HFF-Myc (cell line): ENCODE results near the gene CCDC60.

ENCODE experiments used
- DNase-seq: peaks from one replicate; pipeline ENCODE4 v3.0.0-alpha.2; 2011; ENCODE audit warnings: low read depth; ENCODE audit errors: extremely low read depth
- H3K4me3 ChIP-seq: replicated peaks from 2 replicates; pipeline ENCODE4 v1.5.1; 2011; ENCODE audit warnings: low read depth, mild to moderate bottlenecking, control low read depth, low read length
- CTCF ChIP-seq: IDR thresholded peaks from 2 replicates; pipeline ENCODE4 v1.5.1; 2012; ENCODE audit warnings: mild to moderate bottlenecking, low read depth, low read length, control low read depth; ENCODE audit errors: missing control alignments

CCDC60 gene

DNA sequence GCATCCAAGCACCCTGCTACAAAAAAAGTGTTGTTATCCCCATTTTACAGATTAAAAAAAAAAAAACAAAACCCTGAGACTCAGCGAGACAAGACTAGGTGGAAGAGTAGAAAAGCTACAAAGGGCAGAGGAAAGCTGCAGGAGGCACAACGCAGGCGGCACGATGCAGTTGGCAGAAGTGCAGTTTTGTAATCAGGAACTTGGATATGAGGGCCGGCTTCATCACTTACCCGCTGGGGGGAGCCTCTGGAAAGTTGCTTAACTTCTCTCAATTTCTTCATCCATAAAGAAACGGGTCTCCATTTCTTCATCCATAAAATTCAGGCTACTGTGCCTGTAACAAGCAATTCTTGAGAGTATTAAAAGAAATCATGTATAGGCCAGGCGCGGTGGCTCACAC lies 33.1 kb upstream of the CCDC60 start:
- H3K4me3 ChIP-seq, result no peak overlapping the region
- no peak for TF ChIP-seq CTCF
- DNase-seq, result no peak

- no peak for TF ChIP-seq CTCF
- no peak for DNase-seq
- H3K4me3 ChIP-seq, result no peak overlapping the region
These were observed 32.0 kb upstream of the CCDC60 start for GRCh38 chr12:119302451-119303080.

DNA sequence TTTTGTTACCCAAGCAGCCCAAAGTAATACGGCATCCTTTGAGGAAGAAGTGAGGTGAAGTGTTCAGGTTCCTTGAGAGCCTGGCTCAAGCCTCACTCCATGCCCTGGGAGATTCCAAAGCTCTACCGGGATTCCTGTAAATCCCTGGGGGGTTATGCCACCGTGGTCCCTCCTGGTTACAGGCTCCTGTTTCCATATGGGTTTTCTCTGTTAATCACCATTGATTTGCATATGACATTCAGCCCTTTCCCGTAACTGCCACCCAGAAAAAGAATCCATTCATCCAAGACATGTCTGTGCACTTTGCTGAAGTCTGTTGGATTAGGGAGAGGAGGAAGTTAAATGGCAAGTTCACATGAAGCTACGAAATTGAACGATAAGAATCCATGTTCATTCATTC lies 27.9 kb upstream of the CCDC60 start:
- H3K4me3 ChIP-seq, result no peak overlapping the region
- no peak for TF ChIP-seq CTCF
- no peak for DNase-seq

GRCh38 chr12:119307747-119308146 lies 26.8 kb upstream of the CCDC60 start:
- no peak overlapping the region for H3K4me3 ChIP-seq
- TF ChIP-seq CTCF, result no peak
- DNase-seq, result no peak

DNA sequence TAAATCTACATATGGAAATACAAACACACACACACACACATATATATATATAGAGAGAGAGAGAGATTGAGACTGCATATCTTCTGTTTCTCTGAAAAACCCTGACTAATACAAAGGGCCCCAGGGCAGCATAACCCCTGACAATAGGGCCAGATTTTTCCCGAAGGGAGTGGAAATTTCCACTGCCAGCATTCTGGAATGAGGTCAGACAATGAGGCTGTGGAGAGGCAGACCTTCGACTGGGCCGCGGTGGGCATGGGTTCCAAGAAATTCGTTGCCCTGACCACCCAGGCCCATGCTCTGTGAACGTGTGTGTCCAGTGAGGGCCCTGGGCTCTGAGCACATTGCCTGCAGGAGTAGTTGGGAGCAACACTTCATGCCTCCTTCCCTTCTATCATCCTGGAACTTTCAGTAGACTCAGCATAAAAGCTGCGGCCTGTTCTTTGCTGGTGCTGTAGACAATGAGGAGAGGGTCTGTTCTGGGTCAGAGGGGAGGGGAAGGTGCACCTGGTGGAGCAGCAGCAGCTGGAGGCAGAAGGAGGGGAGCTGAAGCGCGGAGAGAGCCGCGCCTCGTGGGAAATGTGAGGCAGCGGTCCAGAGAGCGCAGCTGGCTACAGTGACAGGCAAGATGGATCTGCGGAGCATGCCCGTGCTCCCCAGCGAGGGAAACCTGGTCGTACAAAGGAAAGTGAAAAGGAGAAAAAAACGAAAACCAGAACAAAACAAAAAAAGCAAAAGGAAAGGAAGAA lies 25.6 kb upstream of the CCDC60 start:
- no peak for TF ChIP-seq CTCF
- no peak overlapping the region for H3K4me3 ChIP-seq
- no peak for DNase-seq

- DNase-seq, result no peak
- no peak for TF ChIP-seq CTCF
- no peak overlapping the region for H3K4me3 ChIP-seq
These were observed 22.7 kb upstream of the CCDC60 start for GRCh38 chr12:119311878-119312277.
